OCI-LY3 (cell line): ENCODE data around the gene PIK3C2G.

Experiments used
- H2AFZ ChIP-seq: fragments of 200-600, 300-600 bp; shearing (Covaris generic); 2 replicates; pipeline ENCODE4 v1.6.0; 2014; ENCODE audit warnings: antibody characterized with exemption, low read depth, low read length
- H3K27ac ChIP-seq: fragments of 200-600, 300-600 bp; sonication (generic); 2 replicates; pipeline ENCODE4 v1.5.1; 2014; ENCODE audit warnings: mild to moderate bottlenecking, low read length, moderate library complexity, mixed read lengths
- H3K27me3 ChIP-seq: fragments of 200-600, 300-600 bp; sonication (generic); 2 replicates; pipeline ENCODE4 v1.6.1; 2014; ENCODE audit warnings: low read depth, low read length, mixed read lengths
- H3K36me3 ChIP-seq: fragments of 200-600, 300-600 bp; sonication (generic); replicated peaks from 2 replicates; pipeline ENCODE3; 2014; ENCODE audit warnings: low read depth, low read length, mixed read lengths
- H3K4me1 ChIP-seq: fragments of 300-600, 200-600 bp; sonication (generic); 2 replicates; pipeline ENCODE4 v1.6.1; 2014; ENCODE audit warnings: low read length, mixed read lengths
- H3K4me2 ChIP-seq: fragments of 200-600, 300-600 bp; sonication (generic); 2 replicates; pipeline ENCODE4 v1.6.1; 2014; ENCODE audit warnings: low read length, mixed read lengths
- H3K4me3 ChIP-seq: fragments of 300-600, 200-600 bp; sonication (generic); 2 replicates; pipeline ENCODE4 v1.5.1; 2014; ENCODE audit warnings: antibody characterized with exemption, mild to moderate bottlenecking, low read length, moderate library complexity
- H3K79me2 ChIP-seq: fragments of 300-600, 200-600 bp; shearing (Covaris generic); 2 replicates; pipeline ENCODE4 v1.6.1; 2014; ENCODE audit warnings: mild to moderate bottlenecking, low read length, mixed read lengths
- H3K9ac ChIP-seq: fragments of 300-600, 200-600 bp; shearing (Covaris generic); 2 replicates; pipeline ENCODE4 v1.6.0; 2014; ENCODE audit warnings: mild to moderate bottlenecking, low read length, moderate library complexity
- H3K9me3 ChIP-seq: fragments of 200-600, 300-600 bp; shearing (Covaris generic); 2 replicates; pipeline ENCODE4 v1.6.1; 2014; ENCODE audit warnings: low read length, mixed read lengths; ENCODE audit not compliant: insufficient read depth
- H4K20me1 ChIP-seq: fragments of 200-600, 300-600 bp; sonication (generic); 2 replicates; pipeline ENCODE4 v1.6.1; 2016; ENCODE audit warnings: low read length, mixed read lengths; ENCODE audit not compliant: insufficient read depth
- CTCF ChIP-seq: fragments of 200-600, 300-600 bp; sonication (generic); IDR thresholded peaks from 2 replicates; pipeline ENCODE4 v1.5.1; 2014; ENCODE audit warnings: antibody characterized with exemption, low read length, low read depth
- EZH2phosphoT487 ChIP-seq: fragments of 200-600 bp; shearing (Covaris generic); IDR thresholded peaks from 2 replicates; pipeline ENCODE4 v1.6.1; 2018; ENCODE audit warnings: antibody characterized with exemption, mixed run types, low read depth

The PIK3C2G gene

GRCh38 chr12:18261273-18261672 lies at the start of gene PIK3C2G:
Gene PIK3C2G (plus strand): TSS chr12:18261518. CDS start chr12:18282082, 20,564 bp downstream.
- H2AFZ ChIP-seq, result no peak within 1 kb of the TSS
- no peaks in the 10 kb centered on the region for H3K79me2 ChIP-seq

GRCh38 chr12:18217966-18218365 lies 43.4 kb upstream of the PIK3C2G start:
- Histone ChIP-seq H3K4me1 (peaks cover 11% of the 10 kb centered on the region), H3K27ac (no peak overlapping the region), H3K9ac (no peak overlapping the region), H3K79me2 (no peaks in the 10 kb centered on the region), H3K4me3 (no peak overlapping the region), H3K4me2 (no peak overlapping the region), H2AFZ (no peak overlapping the region), H3K9me3 (no peaks in the 10 kb centered on the region), H3K36me3 (no peaks in the 10 kb centered on the region), H4K20me1 (no peaks in the 10 kb centered on the region), H3K27me3 (no peaks in the 10 kb centered on the region)
- TF ChIP-seq CTCF, result no peak
- no peak for TF ChIP-seq EZH2phosphoT487

More at GRCh38 chr12:18261273-18261672, at the start of gene PIK3C2G:
- Histone ChIP-seq H3K4me3 (no peak within 1 kb of the TSS), H3K4me1 (no peaks in the 10 kb centered on the region), H3K27ac (no peak within 1 kb of the TSS), H3K4me2 (no peak within 1 kb of the TSS), H3K36me3 (no peaks in the 10 kb centered on the region), H3K27me3 (no peaks in the 10 kb centered on the region), H4K20me1 (no peaks in the 10 kb centered on the region), H3K9me3 (no peaks in the 10 kb centered on the region), H3K9ac (no peak within 1 kb of the TSS)
- no peak for TF ChIP-seq EZH2phosphoT487
- TF ChIP-seq CTCF, result no peak

- H2AFZ ChIP-seq, result peak overlapping the region; percentile 54; the same call in 1 of the 2 replicates
- peaks cover 11% of the 10 kb centered on the region for H3K4me1 ChIP-seq
- no peak for TF ChIP-seq CTCF
- TF ChIP-seq EZH2phosphoT487, result no peak
- H3K9ac ChIP-seq, result no peak overlapping the region
- no peaks in the 10 kb centered on the region for H3K79me2 ChIP-seq
- no peaks in the 10 kb centered on the region for H3K9me3 ChIP-seq
- no peaks in the 10 kb centered on the region for H4K20me1 ChIP-seq
- no peaks in the 10 kb centered on the region for H3K36me3 ChIP-seq
- no peak overlapping the region for H3K27ac ChIP-seq
- peak overlapping the region; percentile 5; the same call in 1 of the 2 replicates for H3K4me3 ChIP-seq
- H3K4me2 ChIP-seq, result peak overlapping the region; percentile 34
- no peaks in the 10 kb centered on the region for H3K27me3 ChIP-seq
Observed at GRCh38 chr12:18221726-18222125, 39.6 kb upstream of the PIK3C2G start.

- H2AFZ ChIP-seq, result no peak overlapping the region
- no peaks in the 10 kb centered on the region for H4K20me1 ChIP-seq
Observed at GRCh38 chr12:18222699-18223098, 38.6 kb upstream of the PIK3C2G start.

More at GRCh38 chr12:18222699-18223098, 38.6 kb upstream of the PIK3C2G start:
- H3K9ac ChIP-seq, result no peak overlapping the region
- TF ChIP-seq CTCF (no peak), EZH2phosphoT487 (no peak)
- no peaks in the 10 kb centered on the region for H3K79me2 ChIP-seq
- H3K27ac ChIP-seq, result no peak overlapping the region
- no peak overlapping the region for H3K4me3 ChIP-seq
- no peak overlapping the region for H3K4me2 ChIP-seq
- H3K36me3 ChIP-seq, result no peaks in the 10 kb centered on the region
- no peaks in the 10 kb centered on the region for H3K9me3 ChIP-seq
- H3K27me3 ChIP-seq, result no peaks in the 10 kb centered on the region
- peaks cover 11% of the 10 kb centered on the region for H3K4me1 ChIP-seq
